H9 (cell line): ENCODE results near the gene PPP1R18. TPM values are rescaled to one million over a fixed set of nuclear protein-coding genes. Genes with fewer than 3 reads are reported as not detected.

ENCODE experiments used
- DNase-seq: peaks from one replicate; pipeline ENCODE4 v3.0.0-alpha.2; 2017
- H2AFZ ChIP-seq: one replicate; pipeline ENCODE4 v1.6.1; 2013; ENCODE audit warnings: mild to moderate bottlenecking, low read length, control low read depth, moderate library complexity
- H2AK5ac ChIP-seq: 2 replicates; pipeline ENCODE4 v1.6.1; 2013; ENCODE audit warnings: low read length, control low read depth, mixed read lengths; ENCODE audit not compliant: insufficient read length
- H2BK120ac ChIP-seq: one replicate; pipeline ENCODE4 v1.6.1; 2013; ENCODE audit warnings: low read depth, mild to moderate bottlenecking, low read length, control low read depth, inconsistent platforms; ENCODE audit not compliant: poor library complexity, severe bottlenecking
- H2BK12ac ChIP-seq: 2 replicates; pipeline ENCODE4 v1.6.1; 2013; ENCODE audit warnings: low read length, control low read depth, mixed read lengths, low read depth; ENCODE audit not compliant: insufficient read length
- H2BK15ac ChIP-seq: 2 replicates; pipeline ENCODE4 v1.6.1; 2013; ENCODE audit warnings: low read depth, low read length, control low read depth
- H2BK20ac ChIP-seq: one replicate; pipeline ENCODE4 v1.6.1; 2013; ENCODE audit warnings: low read depth, mild to moderate bottlenecking, low read length, control low read depth, inconsistent platforms; ENCODE audit not compliant: poor library complexity, severe bottlenecking
- H2BK5ac ChIP-seq: 2 replicates; pipeline ENCODE4 v1.6.1; 2013; ENCODE audit warnings: low read length, control low read depth, mixed read lengths; ENCODE audit not compliant: insufficient read length
- H3K14ac ChIP-seq: 2 replicates; pipeline ENCODE4 v1.6.1; 2013; ENCODE audit warnings: low read length, control low read depth; ENCODE audit not compliant: insufficient read depth
- H3K18ac ChIP-seq: 2 replicates; pipeline ENCODE4 v1.6.1; 2013; ENCODE audit warnings: low read depth, mild to moderate bottlenecking, mixed read lengths, low read length, control low read depth; ENCODE audit not compliant: insufficient read length
- H3K23ac ChIP-seq: 2 replicates; pipeline ENCODE4 v1.6.1; 2013; ENCODE audit warnings: low read length, control low read depth, mixed read lengths, low read depth; ENCODE audit not compliant: insufficient read length
- H3K23me2 ChIP-seq: 2 replicates; pipeline ENCODE4 v1.6.1; 2013; ENCODE audit warnings: low read depth, mild to moderate bottlenecking, mixed read lengths, low read length, control low read depth; ENCODE audit not compliant: insufficient read length, poor library complexity, severe bottlenecking
- H3K27ac ChIP-seq: 2 replicates; pipeline ENCODE4 v1.5.1; 2013; ENCODE audit warnings: low read length, control low read depth, mixed read lengths, low read depth; ENCODE audit not compliant: insufficient read length
- H3K27me3 ChIP-seq: 2 replicates; pipeline ENCODE4 v1.6.1; 2013; ENCODE audit warnings: low read length, control low read depth, inconsistent platforms; ENCODE audit not compliant: insufficient read depth
- H3K4ac ChIP-seq: 2 replicates; pipeline ENCODE4 v1.6.1; 2013; ENCODE audit warnings: low read depth, mild to moderate bottlenecking, control low read depth, inconsistent platforms, low read length, moderate library complexity
- H3K4me1 ChIP-seq: 2 replicates; pipeline ENCODE4 v1.6.1; 2013; ENCODE audit warnings: low read length, control low read depth, inconsistent platforms; ENCODE audit not compliant: insufficient read depth
- H3K4me2 ChIP-seq: 2 replicates; pipeline ENCODE4 v1.6.1; 2013; ENCODE audit warnings: low read length, control low read depth, mixed read lengths; ENCODE audit not compliant: insufficient read length, insufficient read depth
- H3K56ac ChIP-seq: 2 replicates; pipeline ENCODE4 v1.6.1; 2013; ENCODE audit warnings: low read depth, mild to moderate bottlenecking, mixed read lengths, low read length, control low read depth; ENCODE audit not compliant: insufficient read length
- H3K79me1 ChIP-seq: 2 replicates; pipeline ENCODE4 v1.6.1; 2013; ENCODE audit warnings: low read depth, mild to moderate bottlenecking, moderate library complexity, low read length, control low read depth, inconsistent platforms; ENCODE audit not compliant: insufficient read depth, poor library complexity, severe bottlenecking
- H3K79me2 ChIP-seq: 2 replicates; pipeline ENCODE4 v1.6.1; 2013; ENCODE audit warnings: low read length, control low read depth, inconsistent platforms; ENCODE audit not compliant: insufficient read depth
- H3K9ac ChIP-seq: 2 replicates; pipeline ENCODE4 v1.6.1; 2013; ENCODE audit warnings: low read length, control low read depth, mixed read lengths; ENCODE audit not compliant: insufficient read length; ENCODE audit errors: extremely low read depth
- H3K9me3 ChIP-seq: one replicate; pipeline ENCODE4 v1.6.1; 2013; ENCODE audit warnings: low read depth, low read length, inconsistent platforms; ENCODE audit not compliant: control insufficient read depth
- H3T11ph ChIP-seq: one replicate; pipeline ENCODE4 v1.6.1; 2013; ENCODE audit warnings: mild to moderate bottlenecking, low read length, control low read depth, inconsistent platforms
- H4K20me1 ChIP-seq: one replicate; pipeline ENCODE4 v1.6.1; 2013; ENCODE audit not compliant: control insufficient read depth, insufficient read length, insufficient read depth
- H4K5ac ChIP-seq: 2 replicates; pipeline ENCODE4 v1.6.1; 2013; ENCODE audit warnings: low read depth, mild to moderate bottlenecking, mixed read lengths, low read length, control low read depth; ENCODE audit not compliant: insufficient read length
- H4K8ac ChIP-seq: replicated peaks from 2 replicates; pipeline ENCODE4 v1.6.1; 2013; ENCODE audit warnings: low read length, control low read depth, mixed read lengths, low read depth; ENCODE audit not compliant: insufficient read length
- H4K91ac ChIP-seq: 2 replicates; pipeline ENCODE4 v1.6.1; 2013; ENCODE audit warnings: low read depth, mild to moderate bottlenecking, moderate library complexity, mixed read lengths, low read length, control low read depth; ENCODE audit not compliant: insufficient read length
- H3K27ac Mint-ChIP-seq, 3 experiments: 2 replicates in 2 of 3; 3 replicates in 1 of 3; pipeline ENCODE4 v1.8.0; 2020 to 2021; ENCODE audit warnings: mixed read lengths in 3 of 3, mild to moderate bottlenecking in 1 of 3, moderate library complexity in 1 of 3
- H3K27me3 Mint-ChIP-seq: 2 replicates; pipeline ENCODE4 v1.8.0; 2021; ENCODE audit warnings: low read depth, mild to moderate bottlenecking, moderate library complexity, mixed read lengths
- H3K36me3 Mint-ChIP-seq, 3 experiments: 2 replicates in 2 of 3; 3 replicates in 1 of 3; pipeline ENCODE4 v1.8.0; 2020 to 2021; ENCODE audit warnings: low read depth in 3 of 3, mixed read lengths in 3 of 3; ENCODE audit not compliant: insufficient read depth in 1 of 3
- H3K4me1 Mint-ChIP-seq, 2 experiments: 2 replicates each; pipeline ENCODE4 v1.8.0; 2020; ENCODE audit warnings: mixed read lengths in 2 of 2
- H3K4me3 Mint-ChIP-seq, 2 experiments: 2 replicates in 1 of 2; 3 replicates in 1 of 2; pipeline ENCODE4 v1.8.0; 2020 to 2021; ENCODE audit warnings: mild to moderate bottlenecking in 2 of 2, mixed read lengths in 2 of 2, moderate library complexity in 1 of 2
- H3K9me3 Mint-ChIP-seq, 2 experiments: 2 replicates in 1 of 2; 3 replicates in 1 of 2; pipeline ENCODE4 v1.8.0; 2020; ENCODE audit warnings: mild to moderate bottlenecking in 2 of 2, mixed read lengths in 2 of 2, moderate library complexity in 1 of 2
- WGBS: extraction: QIAGEN DNeasy Blood & Tissue Kit; methylation state at CpG from one replicate; pipeline ENCODE4 v1.1.7; 2013; ENCODE audit warnings: missing lambda C conversion rate, low lambda C conversion rate, mixed read lengths; ENCODE audit not compliant: insufficient read length; ENCODE audit errors: extremely low coverage; 5-methylcytosine and 5-hydroxymethylcytosine counted together
- total RNA-seq: library from RNA; stranded (reverse); gene quantifications from 2 replicates; pipeline ENCODE4 v1.2.1, GENCODE V29; 2021
- TF ChIP-seq, protein P1 (sequence below): fragments of 200-600 bp; sonication (generic); conservative IDR thresholded peaks from 3 replicates; pipeline ENCODE4 v1.8.0; 2021; ENCODE audit warnings: antibody characterized with exemption, mild to moderate bottlenecking

PPP1R18 gene
- total RNA-seq, 1 experiment from 2014 or later, result 28.0 TPM

GRCh38 chr6:30707281-30707850 lies 20.9 kb upstream of the PPP1R18 start:
- H3K4me3 Mint-ChIP-seq, result no peak overlapping the region
- Histone ChIP-seq H3K9ac (no peak overlapping the region), H3K9me3 (no peaks in the 10 kb centered on the region), H4K8ac (no peak overlapping the region), H3K23me2 (no peaks in the 10 kb centered on the region), H3K14ac (no peak overlapping the region), H3K27me3 (no peaks in the 10 kb centered on the region), H3K23ac (no peak overlapping the region), H2AFZ (no peak overlapping the region), H3K27ac (no peak overlapping the region), H2BK5ac (no peak overlapping the region), H4K5ac (no peak overlapping the region), H4K20me1 (no peaks in the 10 kb centered on the region), H2BK20ac (no peak overlapping the region), H3T11ph (no peak overlapping the region), H4K91ac (no peak overlapping the region), H3K79me2 (no peaks in the 10 kb centered on the region), H3K4ac (no peak overlapping the region), H2BK12ac (no peak overlapping the region), H3K56ac (no peak overlapping the region), H3K79me1 (no peaks in the 10 kb centered on the region), H2BK15ac (no peak overlapping the region), H2BK120ac (no peak overlapping the region), H3K4me2 (no peak overlapping the region), H3K18ac (no peak overlapping the region), H3K4me1 (no peaks in the 10 kb centered on the region), H2AK5ac (no peak overlapping the region)
- DNase-seq, result no peak
- no CpG with 5 or more reads among the region's 6 CpGs for WGBS
- H3K27ac Mint-ChIP-seq, result peak overlapping the region in 2 of 3 experiments; percentile 10 to 11; a peak in 2 of 7 replicates
- TF ChIP-seq, protein P1, sequence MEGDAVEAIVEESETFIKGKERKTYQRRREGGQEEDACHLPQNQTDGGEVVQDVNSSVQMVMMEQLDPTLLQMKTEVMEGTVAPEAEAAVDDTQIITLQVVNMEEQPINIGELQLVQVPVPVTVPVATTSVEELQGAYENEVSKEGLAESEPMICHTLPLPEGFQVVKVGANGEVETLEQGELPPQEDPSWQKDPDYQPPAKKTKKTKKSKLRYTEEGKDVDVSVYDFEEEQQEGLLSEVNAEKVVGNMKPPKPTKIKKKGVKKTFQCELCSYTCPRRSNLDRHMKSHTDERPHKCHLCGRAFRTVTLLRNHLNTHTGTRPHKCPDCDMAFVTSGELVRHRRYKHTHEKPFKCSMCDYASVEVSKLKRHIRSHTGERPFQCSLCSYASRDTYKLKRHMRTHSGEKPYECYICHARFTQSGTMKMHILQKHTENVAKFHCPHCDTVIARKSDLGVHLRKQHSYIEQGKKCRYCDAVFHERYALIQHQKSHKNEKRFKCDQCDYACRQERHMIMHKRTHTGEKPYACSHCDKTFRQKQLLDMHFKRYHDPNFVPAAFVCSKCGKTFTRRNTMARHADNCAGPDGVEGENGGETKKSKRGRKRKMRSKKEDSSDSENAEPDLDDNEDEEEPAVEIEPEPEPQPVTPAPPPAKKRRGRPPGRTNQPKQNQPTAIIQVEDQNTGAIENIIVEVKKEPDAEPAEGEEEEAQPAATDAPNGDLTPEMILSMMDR, result no peak
- peaks cover 68 to 88% (median 79%) of the 10 kb centered on the region in 3 experiments; a peak in 6 of 7 replicates for H3K36me3 Mint-ChIP-seq
- peaks cover 6 to 7% of the 10 kb centered on the region in 2 experiments for H3K4me1 Mint-ChIP-seq
- no peaks in the 10 kb centered on the region for H3K27me3 Mint-ChIP-seq
- no peaks in the 10 kb centered on the region for H3K9me3 Mint-ChIP-seq
